Measurements from ENCODE around the gene PSMB10.

The PSMB10 gene

GRCh38 chr16:67950335-67950843 lies 13.7 kb upstream of the PSMB10 start:
- H3K4me1 Mint-ChIP-seq = no peaks in the 10 kb centered on the region
- peaks cover 7% of the 10 kb centered on the region for H3K36me3 Mint-ChIP-seq
- no peak overlapping the region for H3K27ac Mint-ChIP-seq
- no peak overlapping the region for H3K4me3 Mint-ChIP-seq
- no peaks in the 10 kb centered on the region for H3K9me3 Mint-ChIP-seq
- H3K27me3 Mint-ChIP-seq = no peaks in the 10 kb centered on the region

- no peaks in the 10 kb centered on the region for H3K9me3 Mint-ChIP-seq
- peaks cover 7% of the 10 kb centered on the region for H3K36me3 Mint-ChIP-seq
- no peaks in the 10 kb centered on the region for H3K4me1 Mint-ChIP-seq
- no peak overlapping the region for H3K4me3 Mint-ChIP-seq
- H3K27ac Mint-ChIP-seq = no peak overlapping the region
- no peaks in the 10 kb centered on the region for H3K27me3 Mint-ChIP-seq
Measured at GRCh38 chr16:67949645-67950044, 13.0 kb upstream of the PSMB10 start.

GRCh38 chr16:67948015-67948414 lies 11.4 kb upstream of the PSMB10 start:
- H3K36me3 Mint-ChIP-seq = peaks cover 7% of the 10 kb centered on the region
- H3K9me3 Mint-ChIP-seq = no peaks in the 10 kb centered on the region
- H3K4me1 Mint-ChIP-seq = no peaks in the 10 kb centered on the region
- H3K27ac Mint-ChIP-seq = no peak overlapping the region
- H3K4me3 Mint-ChIP-seq = no peak overlapping the region
- H3K27me3 Mint-ChIP-seq = no peaks in the 10 kb centered on the region

- Mint-ChIP-seq H3K4me1 (peaks cover 3% of the 10 kb centered on the region), H3K27me3 (no peaks in the 10 kb centered on the region), H3K27ac (no peak overlapping the region), H3K9me3 (no peaks in the 10 kb centered on the region), H3K36me3 (peaks cover 5% of the 10 kb centered on the region), H3K4me3 (no peak overlapping the region)
Measured at GRCh38 chr16:67946966-67947558, 10.4 kb upstream of the PSMB10 start.

- Mint-ChIP-seq H3K27me3 (no peaks in the 10 kb centered on the region), H3K4me3 (no peak overlapping the region), H3K27ac (no peak overlapping the region), H3K36me3 (peaks cover 2% of the 10 kb centered on the region), H3K4me1 (peaks cover 10% of the 10 kb centered on the region), H3K9me3 (no peaks in the 10 kb centered on the region)
Measured at GRCh38 chr16:67946128-67946569, 9.5 kb upstream of the PSMB10 start.

DNA sequence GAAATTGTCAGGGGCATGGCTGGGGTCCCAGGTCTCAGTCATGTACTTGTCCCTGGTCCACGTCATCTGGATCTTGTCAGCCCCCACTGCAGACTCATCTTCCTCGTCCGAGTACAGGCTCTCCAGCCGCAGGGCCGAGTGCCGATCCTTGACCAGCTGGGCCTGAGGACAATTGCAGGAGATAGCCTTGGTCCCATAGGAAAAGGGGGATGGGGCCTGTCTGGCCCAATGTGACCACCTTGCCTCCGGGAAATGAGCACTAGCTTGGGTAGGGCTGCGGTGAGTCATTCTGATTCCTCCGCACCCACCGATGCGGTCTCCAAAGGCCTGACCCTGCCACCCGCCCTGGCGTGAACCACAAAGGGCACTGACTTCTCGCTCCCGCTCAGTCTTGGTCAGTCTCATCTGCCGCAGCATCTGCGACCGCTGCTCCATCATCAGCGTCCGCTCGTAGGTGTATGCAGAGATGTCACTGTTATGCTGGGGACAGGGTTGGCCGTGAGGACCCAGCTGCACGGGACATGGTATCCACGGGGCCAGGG lies 8.8 kb upstream of the PSMB10 start:
- no peaks in the 10 kb centered on the region for H3K9me3 Mint-ChIP-seq
- peaks cover 2% of the 10 kb centered on the region for H3K36me3 Mint-ChIP-seq
- H3K4me1 Mint-ChIP-seq = peaks cover 12% of the 10 kb centered on the region
- H3K27ac Mint-ChIP-seq = no peak overlapping the region
- no peak overlapping the region for H3K4me3 Mint-ChIP-seq
- H3K27me3 Mint-ChIP-seq = no peaks in the 10 kb centered on the region

DNA sequence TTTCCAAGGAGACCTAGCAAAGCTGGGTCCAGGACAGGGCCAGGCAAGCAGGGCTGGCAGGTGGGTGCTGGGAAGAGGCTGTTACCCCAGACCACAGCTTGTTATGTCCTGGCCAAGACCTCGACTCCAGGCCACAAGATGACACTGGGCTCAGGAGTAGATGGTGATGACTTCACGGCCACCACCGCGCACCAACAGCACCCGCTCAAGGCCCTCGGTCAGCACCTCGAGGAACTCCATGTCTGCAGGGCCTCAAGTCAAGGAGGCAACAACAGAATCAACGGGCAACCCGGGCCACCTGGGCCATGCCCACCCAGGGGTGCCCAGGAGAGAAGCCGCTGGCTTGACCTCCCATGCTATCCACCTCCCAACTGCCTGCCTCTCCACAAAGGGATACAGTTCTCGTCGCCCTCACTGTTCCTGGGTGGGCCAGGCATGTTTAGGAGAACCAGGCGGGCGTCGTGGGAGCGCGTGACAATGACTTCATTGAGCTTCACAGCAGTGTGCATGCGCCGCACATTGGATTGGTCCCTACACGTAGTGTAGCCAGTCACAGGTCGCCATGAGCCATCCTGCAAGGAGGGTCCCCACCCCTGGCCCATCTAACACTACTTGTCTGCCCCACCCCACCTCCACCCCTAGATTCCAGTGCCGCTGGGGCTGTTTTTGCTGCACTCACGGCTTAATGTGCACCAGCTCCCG lies 8.2 kb upstream of the PSMB10 start:
- no peak overlapping the region for H3K27ac Mint-ChIP-seq
- peaks cover 19% of the 10 kb centered on the region for H3K4me1 Mint-ChIP-seq
- H3K27me3 Mint-ChIP-seq = no peaks in the 10 kb centered on the region
- H3K36me3 Mint-ChIP-seq = peaks cover 2% of the 10 kb centered on the region
- no peaks in the 10 kb centered on the region for H3K9me3 Mint-ChIP-seq
- no peak overlapping the region for H3K4me3 Mint-ChIP-seq

- Mint-ChIP-seq H3K9me3 (no peaks in the 10 kb centered on the region), H3K4me1 (peaks cover 27% of the 10 kb centered on the region), H3K4me3 (no peak within 1 kb of the TSS), H3K36me3 (peaks cover 2% of the 10 kb centered on the region), H3K27me3 (no peaks in the 10 kb centered on the region), H3K27ac (no peak within 1 kb of the TSS)
Measured at GRCh38 chr16:67943619-67944504, 7.2 kb upstream of the PSMB10 start, which contains the start of gene LCAT. Gene LCAT, minus strand, starts transcription at chr16:67944120. Its CDS starts 19 bp downstream, at chr16:67944101.

DNA sequence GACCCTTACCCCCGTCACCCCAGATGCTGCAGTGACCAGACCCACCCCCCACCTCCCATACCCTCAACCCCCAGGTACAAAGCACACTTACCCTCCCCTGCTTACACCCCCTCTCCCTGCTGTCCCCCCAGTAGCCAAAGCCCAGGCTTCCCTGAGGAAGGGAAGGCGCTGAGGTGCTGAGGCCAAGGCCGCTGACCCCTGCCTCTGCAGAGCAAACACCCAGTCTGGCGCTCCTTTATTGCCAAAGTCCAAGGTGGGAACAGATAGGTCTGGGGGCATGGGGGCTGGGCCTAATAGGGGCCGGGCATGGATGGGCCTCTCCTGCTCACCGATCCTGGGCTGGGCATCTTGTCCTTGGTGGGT lies 6.6 kb upstream of the PSMB10 start:
- Mint-ChIP-seq H3K27me3 (no peaks in the 10 kb centered on the region), H3K4me3 (no peak overlapping the region), H3K27ac (no peak overlapping the region), H3K4me1 (peaks cover 29% of the 10 kb centered on the region), H3K9me3 (no peaks in the 10 kb centered on the region), H3K36me3 (peaks cover 1% of the 10 kb centered on the region)

- no peak overlapping the region for H3K27ac Mint-ChIP-seq
- H3K27me3 Mint-ChIP-seq = no peaks in the 10 kb centered on the region
- no peaks in the 10 kb centered on the region for H3K9me3 Mint-ChIP-seq
- H3K4me1 Mint-ChIP-seq = peaks cover 29% of the 10 kb centered on the region
- no peak overlapping the region for H3K4me3 Mint-ChIP-seq
- no peaks in the 10 kb centered on the region for H3K36me3 Mint-ChIP-seq
Measured at GRCh38 chr16:67942510-67943255, 6.0 kb upstream of the PSMB10 start.

DNA sequence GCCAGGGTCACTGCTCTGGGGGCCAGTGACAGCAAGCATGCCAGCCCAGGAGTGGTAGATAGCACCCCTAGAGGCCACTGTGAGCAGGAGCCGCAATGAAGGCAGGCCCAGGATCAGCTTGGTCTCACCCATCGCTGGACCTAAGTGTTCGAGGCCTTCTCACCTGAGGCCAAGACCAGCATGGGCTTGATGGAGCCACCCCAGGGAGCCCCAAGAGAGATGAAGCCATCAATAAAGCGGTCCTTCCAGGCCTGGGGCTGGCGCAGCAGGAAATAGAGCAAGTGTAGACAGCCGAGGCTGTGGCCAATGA lies 5.5 kb upstream of the PSMB10 start:
- no peaks in the 10 kb centered on the region for H3K27me3 Mint-ChIP-seq
- H3K4me1 Mint-ChIP-seq = peaks cover 33% of the 10 kb centered on the region
- no peaks in the 10 kb centered on the region for H3K36me3 Mint-ChIP-seq
- no peaks in the 10 kb centered on the region for H3K9me3 Mint-ChIP-seq
- no peak overlapping the region for H3K4me3 Mint-ChIP-seq
- no peak overlapping the region for H3K27ac Mint-ChIP-seq

DNA sequence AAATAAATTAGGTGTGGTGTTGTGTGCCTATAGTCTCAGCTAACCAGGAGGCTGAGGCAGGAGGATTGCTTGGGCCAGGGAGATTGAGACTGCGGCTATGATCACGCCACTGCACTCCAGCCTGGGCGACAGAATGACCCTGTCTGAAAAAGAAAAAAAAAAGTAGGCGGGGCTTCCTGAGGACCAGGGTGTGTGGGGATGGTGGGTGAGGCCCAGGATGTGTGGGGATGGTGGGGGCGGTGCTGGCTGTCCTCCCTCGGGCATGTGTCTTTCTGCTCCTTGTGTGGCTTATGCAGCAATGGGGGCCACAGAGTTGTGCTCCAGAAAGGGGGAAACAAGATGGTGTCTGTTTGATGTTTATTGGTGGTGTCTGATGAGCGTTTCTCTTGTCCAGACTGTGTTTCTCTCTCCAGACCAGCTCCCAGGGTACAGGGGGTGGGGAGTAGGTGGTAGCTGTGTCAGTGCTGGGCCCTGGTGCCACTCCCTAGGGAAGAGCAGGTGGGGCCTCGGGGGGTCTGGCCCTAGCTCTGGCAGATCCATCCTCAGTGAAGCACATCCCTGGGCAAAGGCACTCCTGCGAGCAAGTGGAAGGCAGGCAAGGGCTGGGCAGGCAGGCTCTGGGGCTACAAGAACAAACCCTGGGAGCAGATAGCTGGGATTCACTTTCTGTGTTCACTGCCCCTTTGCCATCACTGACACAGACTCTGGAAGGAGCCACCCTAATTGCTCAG lies 5.0 kb upstream of the PSMB10 start:
- H3K27me3 Mint-ChIP-seq = no peaks in the 10 kb centered on the region
- H3K4me1 Mint-ChIP-seq = peaks cover 38% of the 10 kb centered on the region
- H3K4me3 Mint-ChIP-seq = no peak overlapping the region
- no peaks in the 10 kb centered on the region for H3K9me3 Mint-ChIP-seq
- H3K36me3 Mint-ChIP-seq = no peaks in the 10 kb centered on the region
- H3K27ac Mint-ChIP-seq = no peak overlapping the region

DNA sequence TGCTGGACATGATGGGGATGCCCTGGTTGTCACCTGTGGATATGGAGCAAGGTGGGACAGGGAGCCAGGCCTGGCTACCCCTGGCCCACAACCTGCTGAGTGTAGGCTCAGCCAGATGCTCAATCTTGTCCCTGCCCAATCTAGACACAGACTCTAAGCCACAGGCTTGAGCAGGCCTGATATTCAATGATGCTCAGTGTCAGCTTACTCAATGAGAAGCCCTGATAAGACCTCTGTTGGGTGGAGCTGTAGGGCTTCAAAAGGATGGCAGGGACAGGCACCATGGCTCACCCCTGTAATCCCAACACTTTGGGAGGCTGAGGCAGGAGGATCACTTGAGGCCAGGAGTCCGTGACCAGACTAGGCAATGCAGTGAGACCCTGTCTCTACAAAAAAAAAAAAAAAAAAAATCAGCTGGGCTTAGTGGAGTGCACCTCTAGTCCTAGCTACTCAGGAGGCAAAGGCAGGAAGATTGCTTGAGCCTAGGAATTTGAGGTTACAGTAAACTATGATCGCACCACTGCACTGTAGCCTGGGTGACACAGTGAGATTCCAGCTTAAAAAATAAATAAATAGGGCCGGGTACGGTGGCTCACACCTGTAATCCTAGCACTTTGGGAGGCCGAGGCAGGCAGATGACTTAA lies 3.9 kb upstream of the PSMB10 start:
- H3K36me3 Mint-ChIP-seq = peaks cover 3% of the 10 kb centered on the region
- H3K27ac Mint-ChIP-seq = peak overlapping the region; percentile 84
- H3K4me3 Mint-ChIP-seq = no peak overlapping the region
- no peaks in the 10 kb centered on the region for H3K9me3 Mint-ChIP-seq
- H3K27me3 Mint-ChIP-seq = no peaks in the 10 kb centered on the region
- H3K4me1 Mint-ChIP-seq = peaks cover 40% of the 10 kb centered on the region
